Islet precursor cell (in vitro differentiated cells): ENCODE data around the gene GGT5.
"Not testable (repeated sequence)": the region's sequence is repeated elsewhere in the genome, so short reads cannot be mapped to it uniquely, and the experiment has no call there.

Source experiments
- DNase-seq: peaks from one replicate; pipeline ENCODE4 v3.0.0-alpha.2; 2018

Gene GGT5

GRCh38 chr22:24200619-24201212 lies 44.2 kb downstream of the GGT5 start:
- peak; percentile 83 for DNase-seq

- peak; percentile 47 for DNase-seq
Measured at GRCh38 chr22:24198682-24199052, 46.2 kb downstream of the GGT5 start.

DNA sequence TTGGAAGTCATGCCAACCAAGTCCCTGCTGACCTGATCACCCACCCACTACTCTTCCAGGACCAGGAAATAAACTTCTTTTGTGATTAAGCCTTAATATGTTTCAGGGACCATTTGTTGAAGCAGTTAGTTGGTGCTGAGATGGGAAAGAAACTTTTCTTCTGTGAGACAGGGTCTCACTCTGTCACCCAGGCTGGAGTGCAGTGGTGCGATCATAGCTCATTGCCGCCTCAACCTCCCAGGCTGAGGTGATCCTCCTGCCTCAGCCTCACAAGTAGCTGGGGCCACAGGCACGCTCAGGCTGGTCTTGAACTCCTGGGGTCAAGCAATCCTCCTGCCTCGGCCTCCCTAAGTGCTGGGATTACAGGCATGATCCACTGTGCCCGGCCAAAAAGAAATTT lies 53.0 kb downstream of the GGT5 start:
- DNase-seq, result no peak

DNA sequence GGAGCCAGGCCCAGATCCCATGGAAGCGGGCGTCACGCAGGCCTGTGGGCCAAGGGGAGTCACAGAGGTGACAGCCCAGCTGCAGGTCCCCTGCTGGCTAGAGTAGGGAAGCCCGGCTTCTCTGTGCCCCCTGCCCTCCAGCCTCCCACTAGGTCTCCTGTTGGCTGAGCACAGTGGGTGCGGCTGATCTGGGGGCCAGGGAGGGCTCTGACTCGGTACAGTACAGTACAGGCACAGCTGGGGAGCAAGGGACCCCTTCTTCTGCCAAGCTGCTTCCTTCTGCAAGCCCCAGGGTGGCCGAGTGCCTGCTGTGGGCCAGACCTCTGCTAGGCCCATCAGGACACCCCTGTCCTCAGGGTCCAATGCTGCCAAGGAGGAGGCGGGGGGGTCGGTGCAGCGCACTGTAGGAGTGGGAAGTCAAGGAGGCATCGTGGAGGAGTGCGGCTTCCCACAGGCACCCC lies 53.5 kb downstream of the GGT5 start:
- peak; percentile 57 for DNase-seq

- peak; percentile 57 for DNase-seq
Measured at GRCh38 chr22:24190596-24191208, 54.2 kb downstream of the GGT5 start.

GRCh38 chr22:24190159-24190540 lies 54.7 kb downstream of the GGT5 start:
- DNase-seq, result no peak

- peak; percentile 88 for DNase-seq
Measured at GRCh38 chr22:24189249-24190158, 55.4 kb downstream of the GGT5 start.

DNA sequence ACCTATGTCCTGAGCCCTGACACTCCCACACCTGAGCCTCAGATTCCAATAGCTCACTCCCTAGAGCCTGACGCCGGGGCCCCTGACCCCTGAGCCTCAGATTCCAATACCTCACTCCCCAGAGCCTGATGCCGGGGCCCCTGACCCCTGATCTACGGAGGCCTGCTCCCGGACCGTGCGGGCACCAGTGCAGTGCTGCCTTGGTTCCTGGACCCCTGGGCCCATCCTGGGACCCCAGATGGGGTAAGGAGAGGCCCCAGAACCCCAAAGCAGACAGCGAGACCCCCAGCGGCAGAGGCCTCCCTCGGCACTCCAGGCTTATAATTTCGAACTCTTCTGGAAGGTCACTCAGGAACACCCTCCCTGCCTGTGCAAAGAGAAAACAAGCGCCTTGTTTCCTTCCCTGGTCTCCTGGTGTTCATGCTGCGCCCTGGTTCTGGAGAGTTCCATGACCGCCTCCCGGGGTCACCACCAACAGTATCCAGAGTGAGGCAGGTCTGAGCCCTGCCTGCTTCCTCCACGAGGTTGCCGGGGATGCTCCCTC lies 56.1 kb downstream of the GGT5 start:
- no peak for DNase-seq

GRCh38 chr22:24187731-24188644 lies 56.9 kb downstream of the GGT5 start:
- DNase-seq, result no peak

- DNase-seq, result no peak
Measured at GRCh38 chr22:24186892-24187670, 57.8 kb downstream of the GGT5 start.

DNA sequence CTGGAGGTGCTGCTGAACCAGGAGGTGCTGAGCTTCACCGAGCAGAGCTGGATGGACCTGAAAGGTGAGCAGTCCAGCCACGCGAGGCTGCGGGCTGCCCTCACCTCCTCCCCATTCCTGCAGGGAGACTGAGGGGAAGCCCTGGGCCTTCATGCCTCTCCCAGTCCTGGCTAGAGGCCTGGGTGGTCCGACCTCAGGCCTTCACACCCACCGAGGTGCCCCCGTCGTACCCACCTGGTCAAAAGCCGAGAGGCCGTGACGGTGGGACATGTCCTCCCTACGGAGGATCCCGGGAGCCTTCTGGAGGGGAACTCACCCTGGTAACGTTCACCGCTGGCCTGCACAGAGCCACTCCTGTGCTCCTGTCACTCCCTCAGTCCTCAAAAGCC lies 58.5 kb downstream of the GGT5 start:
- no peak for DNase-seq

GRCh38 chr22:24185501-24186351 lies 59.2 kb downstream of the GGT5 start:
- DNase-seq, result no peak

DNA sequence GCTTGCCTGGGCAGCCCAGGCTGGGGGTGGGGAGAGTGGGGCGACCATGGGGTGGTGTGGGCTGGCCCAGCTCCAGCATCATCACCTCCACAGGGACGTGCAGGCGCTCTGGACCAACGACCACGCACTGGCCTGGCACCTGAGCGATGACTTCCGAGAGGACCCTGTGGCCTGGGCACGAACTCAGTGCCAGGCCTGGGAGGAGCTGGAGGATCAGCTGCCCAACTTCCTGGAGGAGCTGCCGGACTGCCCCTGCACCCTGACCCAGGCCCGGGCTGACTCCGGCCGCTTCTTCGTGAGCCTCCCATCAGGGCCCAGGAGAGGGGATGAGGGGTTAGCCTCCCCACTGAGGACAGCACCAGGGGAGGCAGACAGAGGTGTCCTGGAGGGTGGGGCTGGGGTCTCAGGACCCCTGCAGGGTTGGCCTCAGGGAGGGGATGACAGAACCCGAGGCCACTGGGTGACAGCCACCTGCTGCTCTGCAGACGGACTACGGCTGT lies 59.8 kb downstream of the GGT5 start:
- DNase-seq, result no peak

- DNase-seq, result no peak
Measured at GRCh38 chr22:24184057-24184798, 60.7 kb downstream of the GGT5 start.

DNA sequence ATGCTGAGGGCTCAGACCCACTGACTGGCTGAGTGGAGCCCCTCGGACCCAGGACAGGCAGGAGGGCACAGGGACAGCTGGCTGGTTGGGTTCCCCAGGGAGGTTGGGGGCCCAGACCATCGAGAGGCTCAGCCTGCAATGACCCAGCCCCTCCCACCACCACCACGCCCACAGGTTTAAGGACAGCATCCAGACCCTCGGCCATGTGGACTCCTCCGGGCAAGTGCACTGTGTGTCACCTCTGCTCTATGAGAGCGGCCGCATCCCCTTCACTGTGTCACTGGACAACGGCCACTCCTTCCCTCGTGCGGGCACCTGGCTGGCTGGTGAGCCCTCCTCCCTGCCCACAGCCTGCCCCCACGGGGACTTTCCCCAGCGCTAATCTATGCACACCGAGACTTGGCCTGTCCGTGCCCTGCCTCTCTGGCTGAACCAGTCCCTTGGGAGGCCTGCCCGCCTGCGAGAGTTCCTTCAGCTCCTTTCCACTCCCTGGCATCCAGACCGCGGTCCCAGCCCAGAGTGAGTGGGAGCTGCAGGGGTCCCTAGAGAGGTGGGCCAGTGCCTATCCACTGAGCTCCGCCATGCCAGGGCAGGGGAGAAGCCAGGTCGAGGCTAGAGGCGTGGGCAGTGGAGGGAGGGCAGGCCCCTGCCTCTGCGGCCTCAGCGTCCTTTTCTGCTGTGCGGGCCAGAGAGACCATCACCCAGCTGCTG lies 61.4 kb downstream of the GGT5 start:
- no peak for DNase-seq

DNA sequence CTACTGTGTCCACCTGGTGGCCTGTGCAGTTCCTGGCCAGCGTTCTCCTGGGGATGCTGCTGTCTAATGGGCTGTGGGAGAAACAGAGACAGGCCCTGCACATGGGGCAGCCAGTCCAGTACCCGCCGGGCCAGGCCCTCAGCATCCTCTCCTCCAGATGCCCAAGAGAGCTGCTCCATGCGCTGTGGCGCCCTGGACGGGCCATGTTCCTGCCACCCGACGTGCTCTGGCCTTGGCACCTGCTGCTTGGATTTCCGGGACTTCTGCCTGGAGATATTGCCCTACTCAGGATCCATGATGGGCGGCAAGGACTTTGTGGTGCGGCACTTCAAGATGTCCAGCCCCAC lies 62.0 kb downstream of the GGT5 start:
- DNase-seq, result not testable (repeated sequence)

DNA sequence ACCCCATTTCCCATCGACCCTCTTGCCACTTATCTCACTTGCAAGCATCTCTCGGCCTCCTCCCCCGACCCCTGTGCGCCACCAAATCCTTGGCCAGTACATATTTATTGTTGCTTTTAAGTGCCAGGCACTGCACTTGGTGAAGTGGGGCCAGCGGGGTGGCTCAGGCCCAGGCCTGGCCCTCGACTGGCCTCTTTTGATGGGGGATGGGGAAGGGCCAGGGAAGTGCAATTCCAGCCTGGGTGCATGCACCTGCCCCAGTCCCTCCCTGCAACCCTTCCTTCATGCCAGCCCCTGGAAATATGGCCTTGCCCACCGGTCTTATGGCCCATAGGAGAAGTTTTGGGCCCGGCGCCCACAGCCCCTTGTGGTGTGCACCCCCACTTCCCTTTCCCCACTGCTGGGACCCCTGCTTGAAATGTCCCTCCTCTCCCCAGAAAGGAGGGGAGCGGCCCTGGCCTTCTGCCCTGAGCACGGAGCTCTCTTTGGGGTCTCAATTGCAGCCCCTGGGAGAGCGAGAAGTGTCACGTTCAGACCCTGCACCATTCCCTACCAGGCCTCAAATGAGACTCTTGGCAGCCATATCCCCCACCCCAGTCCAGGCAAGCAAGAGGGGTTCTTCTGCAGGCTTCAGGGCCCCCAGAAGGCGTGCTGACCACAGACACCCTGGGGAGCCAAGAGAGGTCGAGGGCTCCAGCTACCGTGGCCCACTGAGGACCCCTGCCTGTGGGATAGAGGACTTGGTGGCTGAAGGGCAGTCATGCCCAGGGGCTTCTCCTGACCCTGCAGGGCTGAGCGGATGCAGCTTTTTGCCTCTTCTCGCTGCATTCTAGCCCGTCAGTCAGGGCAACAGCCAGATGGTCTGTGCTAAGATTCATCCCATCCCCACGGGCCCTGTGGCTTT lies 62.6 kb downstream of the GGT5 start:
- no peak for DNase-seq
